ENCODE data around the gene RNU6-9. TPM values are rescaled to one million over a fixed set of nuclear protein-coding genes. Genes with fewer than 3 reads are reported as not detected.
A peak's percentile ranks its signal among the peaks of the same experiment; 100 is the strongest.

RNU6-9 gene
- total and polyA plus RNA-seq, 2 of the 13 experiments (the other 11 are each of a cell fraction or from before 2014, with no cell fraction given): under 0.01 TPM; not detected in 1

DNA sequence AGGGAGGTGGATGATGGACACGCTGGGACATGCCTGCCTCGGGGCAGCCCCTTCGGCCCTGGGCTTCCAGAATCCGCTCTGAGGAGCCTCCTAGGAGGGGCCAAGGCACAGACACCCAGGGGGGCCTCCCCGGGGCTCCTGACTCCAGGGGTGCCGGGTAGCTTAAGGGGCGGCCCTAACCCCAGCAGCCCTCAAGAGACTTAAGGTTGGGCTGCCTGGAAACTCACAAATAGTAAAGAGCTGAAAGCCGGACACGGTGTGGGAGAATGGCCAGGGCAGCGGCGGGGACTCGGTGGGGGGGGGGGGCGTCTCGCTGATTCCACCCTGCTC, 40.2 kb downstream of the RNU6-9 start (continued):
- no peak for TF ChIP-seq ZBTB40 (IDR thresholded peaks at IDR 0.05)
- TF ChIP-seq ZBTB40 (CRISPR knock-in tag; IDR thresholded peaks at IDR 0.05): no peak
- TF ChIP-seq PLSCR1 (CRISPR knock-in tag; IDR thresholded peaks at IDR 0.05; ENCODE audit: borderline replicate concordance): no peak
- no peak for TF ChIP-seq ZNF558 (CRISPR knock-in tag; IDR thresholded peaks at IDR 0.05; ENCODE audit: borderline replicate concordance)
- TF ChIP-seq HNRNPLL (IDR thresholded peaks at IDR 0.05; ENCODE audit: low read depth, low read length, poor library complexity, severe bottlenecking): peak; percentile 4
- TF ChIP-seq, protein P1, sequence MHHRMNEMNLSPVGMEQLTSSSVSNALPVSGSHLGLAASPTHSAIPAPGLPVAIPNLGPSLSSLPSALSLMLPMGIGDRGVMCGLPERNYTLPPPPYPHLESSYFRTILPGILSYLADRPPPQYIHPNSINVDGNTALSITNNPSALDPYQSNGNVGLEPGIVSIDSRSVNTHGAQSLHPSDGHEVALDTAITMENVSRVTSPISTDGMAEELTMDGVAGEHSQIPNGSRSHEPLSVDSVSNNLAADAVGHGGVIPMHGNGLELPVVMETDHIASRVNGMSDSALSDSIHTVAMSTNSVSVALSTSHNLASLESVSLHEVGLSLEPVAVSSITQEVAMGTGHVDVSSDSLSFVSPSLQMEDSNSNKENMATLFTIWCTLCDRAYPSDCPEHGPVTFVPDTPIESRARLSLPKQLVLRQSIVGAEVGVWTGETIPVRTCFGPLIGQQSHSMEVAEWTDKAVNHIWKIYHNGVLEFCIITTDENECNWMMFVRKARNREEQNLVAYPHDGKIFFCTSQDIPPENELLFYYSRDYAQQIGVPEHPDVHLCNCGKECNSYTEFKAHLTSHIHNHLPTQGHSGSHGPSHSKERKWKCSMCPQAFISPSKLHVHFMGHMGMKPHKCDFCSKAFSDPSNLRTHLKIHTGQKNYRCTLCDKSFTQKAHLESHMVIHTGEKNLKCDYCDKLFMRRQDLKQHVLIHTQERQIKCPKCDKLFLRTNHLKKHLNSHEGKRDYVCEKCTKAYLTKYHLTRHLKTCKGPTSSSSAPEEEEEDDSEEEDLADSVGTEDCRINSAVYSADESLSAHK (CRISPR knock-in tag; IDR thresholded peaks at IDR 0.05; ENCODE audit: borderline replicate concordance): no peak
- no peak for TF ChIP-seq ZNF780A (CRISPR knock-in tag; IDR thresholded peaks at IDR 0.05)
- TF ChIP-seq ZBTB38 (CRISPR knock-in tag; IDR thresholded peaks at IDR 0.05): no peak
- no peak for TF ChIP-seq KDM4B (CRISPR knock-in tag; IDR thresholded peaks at IDR 0.05)

Data from HepG2 (cell line).